ENCODE measurements around the gene OR2AE1. TPM values are rescaled to one million over a fixed set of nuclear protein-coding genes. Genes with fewer than 3 reads are reported as not detected.

The OR2AE1 gene
- total and polyA plus RNA-seq, 4 donors: 0.03 to 0.57 (median 0.25) TPM; not detected in 1

GRCh38 chr7:99910976-99911375 lies 34.1 kb upstream of the OR2AE1 start:
- Histone ChIP-seq H3K27me3 (ENCODE audit: control insufficient read depth in 3 of 3, insufficient read depth in 3 of 3, low read length in 2 of 3) (no peaks in the 10 kb centered on the region), H3K4me3 (no peak overlapping the region), H3K4me1 (ENCODE audit: control insufficient read depth in 5 of 5, insufficient read depth in 5 of 5, low read length in 5 of 5) (no peaks in the 10 kb centered on the region), H3K36me3 (ENCODE audit: control insufficient read depth in 4 of 4, insufficient read depth in 4 of 4, low read length in 4 of 4) (peaks cover 9 to 25% (median 17%) of the 10 kb centered on the region in 4 donors), H3K27ac (ENCODE audit: low read depth in 1 of 2, low read length in 1 of 2) (no peak overlapping the region), H3K9ac (ENCODE audit: insufficient read depth in 1 of 2, low read length in 2 of 2) (no peak overlapping the region), H3K9me3 (ENCODE audit: control insufficient read depth in 4 of 4, insufficient read depth in 3 of 4, low read length in 3 of 4) (no peaks in the 10 kb centered on the region)
- ATAC-seq (ENCODE audit: insufficient read depth, low FRiP score): no peak
- WGBS, 2 donors: 98% methylated on average over 2 of the region's 2 CpGs
- no peak for TF ChIP-seq CTCF (IDR thresholded peaks at IDR 0.05; ENCODE audit: control extremely low read depth, extremely low read depth)
- DNase-seq: no peak

DNA sequence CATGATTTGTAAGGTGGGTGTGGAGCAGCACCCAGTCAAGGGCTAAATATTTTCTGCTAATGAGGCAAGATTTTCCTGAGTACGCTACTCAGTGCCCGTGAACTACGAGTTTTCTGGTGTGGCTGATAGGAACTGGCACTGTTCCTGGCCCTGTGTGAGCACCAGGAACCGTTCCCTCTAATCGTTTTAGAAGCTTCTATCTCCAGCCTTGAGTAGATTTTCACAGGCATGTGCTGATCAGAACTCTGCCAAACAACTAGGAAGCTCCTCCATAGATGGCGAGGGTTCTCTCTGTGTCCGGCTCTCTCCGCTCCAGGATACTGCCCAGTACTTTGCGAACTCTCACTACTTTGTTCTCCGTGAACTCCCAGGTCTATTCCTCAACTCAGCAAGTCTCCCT lies 24.7 kb upstream of the OR2AE1 start:
- no peak overlapping the region for H3K4me3 ChIP-seq
- no peak for TF ChIP-seq CTCF (IDR thresholded peaks at IDR 0.05; ENCODE audit: control extremely low read depth, extremely low read depth)
- no peak for ATAC-seq (ENCODE audit: insufficient read depth, low FRiP score)
- 96 to 98% methylated on average over 10 of the region's 10 CpGs for WGBS, 2 donors
- H3K9ac ChIP-seq (ENCODE audit: insufficient read depth in 1 of 2, low read length in 2 of 2): no peak overlapping the region
- peaks cover 33 to 46% (median 42%) of the 10 kb centered on the region in 4 donors for H3K36me3 ChIP-seq (ENCODE audit: control insufficient read depth in 4 of 4, insufficient read depth in 4 of 4, low read length in 4 of 4)
- H3K27ac ChIP-seq (ENCODE audit: low read depth in 1 of 2, low read length in 1 of 2): no peak overlapping the region
- DNase-seq: no peak
- no peaks in the 10 kb centered on the region for H3K4me1 ChIP-seq (ENCODE audit: control insufficient read depth in 5 of 5, insufficient read depth in 5 of 5, low read length in 5 of 5)
- no peaks in the 10 kb centered on the region for H3K27me3 ChIP-seq (ENCODE audit: control insufficient read depth in 3 of 3, insufficient read depth in 3 of 3, low read length in 2 of 3)
- H3K9me3 ChIP-seq (ENCODE audit: control insufficient read depth in 4 of 4, insufficient read depth in 3 of 4, low read length in 3 of 4): no peaks in the 10 kb centered on the region

DNA sequence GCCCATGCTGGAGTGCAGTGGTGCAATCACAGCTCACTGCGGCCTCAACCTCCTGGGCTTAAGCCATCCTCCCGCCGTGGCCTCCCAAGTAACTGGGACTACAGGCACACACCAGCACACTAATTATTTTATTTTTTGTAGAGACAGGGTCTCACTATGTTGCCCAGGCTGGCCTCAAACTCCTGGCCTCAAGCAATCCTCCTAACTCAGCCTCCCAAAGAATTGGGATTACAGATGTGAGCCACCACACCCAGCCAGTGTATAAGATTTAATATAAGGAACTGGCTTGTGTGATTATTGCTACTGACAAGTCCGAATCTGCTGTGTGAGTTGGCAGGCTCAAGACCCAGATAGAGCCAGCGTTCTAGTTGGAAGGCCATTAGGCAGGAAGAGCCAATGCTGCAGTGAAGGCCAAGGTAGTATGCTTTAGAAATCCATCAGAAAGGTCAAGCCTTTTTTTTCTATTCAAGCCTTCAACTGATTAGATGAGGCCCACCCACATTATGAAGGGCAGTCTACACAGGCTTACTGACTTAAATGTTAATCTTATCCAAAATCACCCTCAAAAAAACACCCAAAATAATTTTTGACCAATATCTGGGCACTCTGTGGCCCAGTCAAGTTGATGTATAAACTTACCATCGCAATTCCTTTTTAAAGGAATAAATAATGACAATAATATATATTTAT lies 23.1 kb upstream of the OR2AE1 start:
- no peak overlapping the region for H3K27ac ChIP-seq (ENCODE audit: low read depth in 1 of 2, low read length in 1 of 2)
- peaks cover 26 to 42% (median 37%) of the 10 kb centered on the region in 4 donors for H3K36me3 ChIP-seq (ENCODE audit: control insufficient read depth in 4 of 4, insufficient read depth in 4 of 4, low read length in 4 of 4)
- no peak for ATAC-seq (ENCODE audit: insufficient read depth, low FRiP score)

More for the DNA sequence above, 23.1 kb upstream of the OR2AE1 start:
- Histone ChIP-seq H3K9ac (ENCODE audit: insufficient read depth in 1 of 2, low read length in 2 of 2) (no peak overlapping the region), H3K4me1 (ENCODE audit: control insufficient read depth in 5 of 5, insufficient read depth in 5 of 5, low read length in 5 of 5) (no peaks in the 10 kb centered on the region), H3K27me3 (ENCODE audit: control insufficient read depth in 3 of 3, insufficient read depth in 3 of 3, low read length in 2 of 3) (no peaks in the 10 kb centered on the region), H3K4me3 (no peak overlapping the region), H3K9me3 (ENCODE audit: control insufficient read depth in 4 of 4, insufficient read depth in 3 of 4, low read length in 3 of 4) (no peaks in the 10 kb centered on the region)
- no peak for DNase-seq
- 95 to 99% methylated on average over 6 of the region's 6 CpGs for WGBS, 2 donors
- TF ChIP-seq CTCF (IDR thresholded peaks at IDR 0.05; ENCODE audit: control extremely low read depth, extremely low read depth): no peak
